GM04504 (cell line): Measurements from ENCODE around the gene SMAD7.
"Not testable (repeated sequence)": the region's sequence is repeated elsewhere in the genome, so short reads cannot be mapped to it uniquely, and the experiment has no call there.

ENCODE experiments used
- DNase-seq: peaks from one replicate; pipeline ENCODE4 v3.0.0-alpha.2; 2012; ENCODE audit warnings: low read depth

SMAD7 gene

GRCh38 chr18:48876590-48876989 is 74.2 kb downstream of the SMAD7 start:
- DNase-seq, result no peak

- DNase-seq, result no peak
These were observed 74.7 kb downstream of the SMAD7 start for GRCh38 chr18:48875942-48876511.

GRCh38 chr18:48875314-48875941 is 75.3 kb downstream of the SMAD7 start:
- DNase-seq, result no peak

GRCh38 chr18:48874701-48875162 is 76.0 kb downstream of the SMAD7 start:
- DNase-seq, result no peak

GRCh38 chr18:48874233-48874632 is 76.5 kb downstream of the SMAD7 start:
- no peak for DNase-seq

DNA sequence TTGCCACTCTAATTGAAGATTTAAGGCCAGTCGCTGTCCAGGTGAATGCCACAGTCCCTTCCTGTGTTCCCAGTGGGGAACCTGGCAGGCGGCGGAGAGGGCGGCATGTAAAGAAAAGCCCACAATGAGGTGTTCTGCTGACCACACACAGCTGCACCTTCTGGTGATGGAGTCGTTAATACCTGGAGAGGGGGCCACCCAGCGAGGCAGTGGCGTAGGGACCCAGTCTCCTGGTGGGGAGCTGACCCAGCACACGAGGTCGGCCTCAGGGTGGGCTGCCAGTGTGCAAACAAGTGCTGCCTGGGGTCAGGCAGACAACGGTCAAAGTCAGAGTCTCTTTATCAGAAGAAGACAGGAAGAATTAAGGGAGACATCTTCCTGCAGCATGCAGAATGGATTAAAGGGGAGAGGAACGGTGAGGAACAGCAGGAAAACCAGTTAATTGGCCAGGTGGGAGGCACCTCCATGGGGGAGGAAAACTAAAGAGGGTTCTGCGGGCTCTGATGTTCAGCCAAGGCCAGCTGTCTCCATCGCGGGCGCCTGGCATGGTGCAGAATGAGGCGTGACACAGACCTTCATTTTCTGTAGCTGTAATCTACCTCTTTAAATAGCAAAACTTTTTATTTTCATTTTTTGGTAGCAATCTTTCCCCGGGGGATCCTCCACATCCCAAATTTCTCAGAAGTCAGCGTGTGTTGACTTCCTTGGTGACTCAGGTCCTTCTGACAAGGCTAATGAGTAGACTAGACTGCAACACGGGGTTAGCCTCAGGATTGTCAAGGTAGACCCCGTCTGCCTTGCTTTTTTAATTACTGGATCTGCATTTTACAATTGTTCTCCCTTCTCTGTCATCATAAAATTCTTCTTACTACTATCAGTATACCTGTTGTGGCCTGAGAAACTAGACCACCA is 78.3 kb downstream of the SMAD7 start:
- peak; percentile 27 for DNase-seq

DNA sequence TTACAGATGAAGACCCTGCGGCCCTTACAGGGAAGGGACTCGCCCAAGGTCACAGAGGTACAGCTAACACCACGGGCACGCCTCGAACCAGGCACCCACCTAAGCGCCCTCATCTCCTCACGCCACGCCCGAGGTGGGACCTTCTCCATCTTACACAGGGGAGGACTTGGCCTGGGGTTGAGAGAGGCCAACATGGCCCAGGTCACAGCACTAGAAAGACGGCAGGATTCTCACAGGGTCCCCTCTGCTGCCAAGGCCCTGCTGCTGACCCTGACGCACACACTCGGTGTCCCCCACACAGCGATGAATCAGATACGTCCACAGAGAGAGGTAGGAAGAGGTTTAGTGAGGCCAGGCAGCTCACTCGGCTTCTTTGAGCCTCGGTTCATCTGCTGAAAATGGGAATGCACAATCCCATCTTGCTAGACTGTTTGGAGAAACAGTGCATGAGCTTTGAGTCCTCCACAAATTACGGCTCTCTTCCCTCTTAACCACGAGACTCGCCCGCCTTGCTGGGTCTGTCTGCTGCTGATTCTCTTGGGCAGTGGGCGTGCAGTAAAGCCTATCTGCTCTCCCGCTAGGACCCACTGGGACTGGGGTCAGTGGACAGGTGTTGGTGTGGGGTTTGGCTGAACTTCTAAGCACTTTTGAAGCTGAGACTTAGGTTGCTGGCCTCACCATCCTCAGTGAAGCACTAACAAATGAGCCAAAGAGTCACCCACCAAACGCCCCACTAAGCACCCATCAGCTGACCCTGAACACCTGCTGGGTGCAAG is 79.2 kb downstream of the SMAD7 start:
- DNase-seq, result no peak

DNA sequence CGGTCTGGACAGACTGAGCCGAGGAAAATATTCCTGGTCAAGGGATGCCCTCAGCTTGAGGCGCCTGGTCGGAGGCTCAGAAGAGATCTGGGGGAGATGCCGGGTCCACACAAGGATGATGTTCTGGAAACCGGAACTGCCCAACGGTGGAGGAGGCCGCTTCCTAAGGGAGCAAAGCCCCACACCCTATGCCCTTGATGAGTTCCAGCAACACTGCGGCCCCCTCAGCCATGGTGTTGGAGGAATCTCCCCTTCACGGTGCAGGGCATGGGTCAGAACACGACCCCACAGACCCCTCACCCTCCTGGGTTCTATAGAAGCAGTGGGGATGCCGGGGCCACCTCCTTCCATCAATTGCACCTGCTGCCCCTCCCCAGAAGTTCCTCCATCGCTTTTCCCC is 79.8 kb downstream of the SMAD7 start:
- not testable (repeated sequence) for DNase-seq
